GM23248 (cell line): Measurements from ENCODE around the gene CPTP. TPM values are rescaled to one million over a fixed set of nuclear protein-coding genes. Genes with fewer than 3 reads are reported as not detected.

Source experiments
- DNase-seq: peaks from one replicate; pipeline ENCODE4 v3.0.0-alpha.2; 2015
- H2AFZ ChIP-seq: fragments of 200-600 bp; sonication (generic); 2 replicates; pipeline ENCODE4 v1.6.1; 2016; ENCODE audit warnings: antibody characterized with exemption
- H3F3A ChIP-seq: fragments of 200-600 bp; sonication (generic); 2 replicates; pipeline ENCODE4 v1.6.1; 2016; ENCODE audit warnings: mild to moderate bottlenecking, antibody characterized with exemption, mixed run types; ENCODE audit not compliant: insufficient read depth
- H3K27ac ChIP-seq: fragments of 200-600 bp; sonication (generic); 2 replicates; pipeline ENCODE4 v1.5.1; 2016; ENCODE audit warnings: mild to moderate bottlenecking
- H3K27me3 ChIP-seq: fragments of 200-600 bp; sonication (generic); replicated peaks from 2 replicates; pipeline ENCODE4 v1.6.1; 2016; ENCODE audit warnings: mild to moderate bottlenecking; ENCODE audit not compliant: insufficient read depth
- H3K36me3 ChIP-seq: fragments of 200-600 bp; sonication (generic); 2 replicates; pipeline ENCODE4 v1.6.1; 2016; ENCODE audit warnings: low read depth, mild to moderate bottlenecking
- H3K4me1 ChIP-seq: fragments of 200-600 bp; sonication (generic); 2 replicates; pipeline ENCODE4 v1.6.1; 2016; ENCODE audit warnings: mild to moderate bottlenecking; ENCODE audit not compliant: insufficient read depth
- H3K4me2 ChIP-seq: fragments of 200-600 bp; sonication (generic); one replicate; pipeline ENCODE4 v1.6.1; 2016; ENCODE audit warnings: mild to moderate bottlenecking; ENCODE audit not compliant: unreplicated experiment
- H3K4me3 ChIP-seq: fragments of 200-600 bp; sonication (generic); 2 replicates; pipeline ENCODE4 v1.5.1; 2016; ENCODE audit warnings: mild to moderate bottlenecking
- H3K79me2 ChIP-seq: fragments of 200-600 bp; sonication (generic); 2 replicates; pipeline ENCODE4 v1.6.1; 2016; ENCODE audit warnings: mild to moderate bottlenecking; ENCODE audit not compliant: insufficient read depth
- H3K9ac ChIP-seq: fragments of 200-600 bp; sonication (generic); 2 replicates; pipeline ENCODE4 v1.6.1; 2016; ENCODE audit warnings: mild to moderate bottlenecking
- H3K9me2 ChIP-seq: fragments of 200-600 bp; sonication (generic); 2 replicates; pipeline ENCODE4 v1.6.1; 2016; ENCODE audit warnings: mixed run types, mild to moderate bottlenecking, moderate library complexity; ENCODE audit not compliant: insufficient read depth
- H3K9me3 ChIP-seq: fragments of 200-600 bp; sonication (generic); one replicate; pipeline ENCODE4 v1.6.1; 2017; ENCODE audit warnings: low read depth
- H4K20me1 ChIP-seq: fragments of 200-600 bp; sonication (generic); 2 replicates; pipeline ENCODE4 v1.6.0; 2016; ENCODE audit not compliant: insufficient read depth
- EZH2 ChIP-seq: fragments of 200-600 bp; sonication (generic); IDR thresholded peaks from 2 replicates; pipeline ENCODE4 v1.6.1; 2018; ENCODE audit warnings: antibody characterized with exemption, mild to moderate bottlenecking; ENCODE audit not compliant: insufficient read depth, poor library complexity, severe bottlenecking
- EZH2phosphoT487 ChIP-seq: fragments of 200-600 bp; sonication (generic); IDR thresholded peaks from 2 replicates; pipeline ENCODE4 v1.6.1; 2018; ENCODE audit warnings: antibody characterized with exemption, moderate library complexity, mild to moderate bottlenecking, low read depth; ENCODE audit not compliant: insufficient read depth
- WGBS, 2 experiments: methylation state at CpG; one replicate each; pipeline ENCODE4 v1.1.6; 2015 to 2017; ENCODE audit warnings: low lambda C conversion rate in 2 of 2, low coverage in 1 of 2; ENCODE audit errors: missing lambda C conversion rate in 2 of 2; 5-methylcytosine and 5-hydroxymethylcytosine counted together
- in situ Hi-C: fragments of 300-500 bp; cut with MboI; formaldehyde crosslinking; loops from 2 replicates; pipeline ENCODE4 v1.15.0; 2020
- polyA plus RNA-seq: library from polyadenylated mRNA; unstranded; fragments of >200 nt; fragmentation: Nextera tagmentation; extraction: Ambion mirVana; gene quantifications from 2 replicates; pipeline ENCODE4 v1.2.1, GENCODE V29; 2016
- total RNA-seq: library from RNA; depleted of rRNA; stranded (reverse); fragments of >200 nt; shearing (Covaris generic); gene quantifications from 2 replicates; pipeline ENCODE4 v1.2.3, GENCODE V29; 2014

The CPTP gene
- total and polyA plus RNA-seq, 2 experiments from 2014 or later, result 28.0 to 30.5 TPM

GRCh38 chr1:1371364-1371745 is 46.8 kb downstream of the CPTP start:
- peaks cover 9% of the 10 kb centered on the region for H3K4me1 ChIP-seq
- H3K9me2 ChIP-seq, result no peaks in the 10 kb centered on the region
- TF ChIP-seq EZH2 (no peak), EZH2phosphoT487 (no peak)
- no peaks in the 10 kb centered on the region for H3K36me3 ChIP-seq
- H3K4me2 ChIP-seq, result no peak overlapping the region
- H3K79me2 ChIP-seq, result peaks cover 44% of the 10 kb centered on the region
- H4K20me1 ChIP-seq, result no peaks in the 10 kb centered on the region
- WGBS, 2 experiments, result 53 to 62% methylated on average over 12 of the region's 12 CpGs
- no peaks in the 10 kb centered on the region for H3K9me3 ChIP-seq
- no peak overlapping the region for H2AFZ ChIP-seq
- in situ Hi-C loops, result no loop called here
- H3F3A ChIP-seq, result peaks cover 9% of the 10 kb centered on the region; the same call in 1 of the 2 replicates
- no peak overlapping the region for H3K9ac ChIP-seq
- H3K27ac ChIP-seq, result no peak overlapping the region
- H3K4me3 ChIP-seq, result no peak overlapping the region
- H3K27me3 ChIP-seq, result no peaks in the 10 kb centered on the region
- DNase-seq, result peak; percentile 18

GRCh38 chr1:1371746-1372711 is 47.4 kb downstream of the CPTP start:
- peaks cover 12% of the 10 kb centered on the region; the same call in 1 of the 2 replicates for H3F3A ChIP-seq
- H3K36me3 ChIP-seq, result no peaks in the 10 kb centered on the region
- H3K4me3 ChIP-seq, result no peak overlapping the region
- in situ Hi-C loops, result no loop called here
- peaks cover 9% of the 10 kb centered on the region for H3K4me1 ChIP-seq
- no peaks in the 10 kb centered on the region for H3K9me2 ChIP-seq
- H3K4me2 ChIP-seq, result no peak overlapping the region
- H2AFZ ChIP-seq, result no peak overlapping the region
- peak overlapping the region; percentile 98; the same call in 1 of the 2 replicates for H3K9ac ChIP-seq
- no peaks in the 10 kb centered on the region for H3K27me3 ChIP-seq
- no peak for TF ChIP-seq EZH2
- no peak for TF ChIP-seq EZH2phosphoT487
- H3K27ac ChIP-seq, result no peak overlapping the region
- H3K79me2 ChIP-seq, result peaks cover 45% of the 10 kb centered on the region
- WGBS, 2 experiments, result 32 to 38% methylated on average over 25 to 26 of the region's 26 CpGs
- H4K20me1 ChIP-seq, result no peaks in the 10 kb centered on the region
- peak; percentile 64 for DNase-seq
- H3K9me3 ChIP-seq, result no peaks in the 10 kb centered on the region

- Histone ChIP-seq H3K9me2 (no peaks in the 10 kb centered on the region), H3K9ac (peak overlapping the region; percentile 98; the same call in 1 of the 2 replicates), H4K20me1 (no peaks in the 10 kb centered on the region), H3K4me3 (peak overlapping the region; percentile 85), H3K9me3 (no peaks in the 10 kb centered on the region), H3K79me2 (peaks cover 45% of the 10 kb centered on the region), H3K36me3 (no peaks in the 10 kb centered on the region), H3K4me2 (peak overlapping the region; percentile 53), H3K27me3 (no peaks in the 10 kb centered on the region), H3K4me1 (peaks cover 9% of the 10 kb centered on the region), H3F3A (peaks cover 18% of the 10 kb centered on the region; the same call in 1 of the 2 replicates), H2AFZ (no peak overlapping the region), H3K27ac (no peak overlapping the region)
- 83 to 89% methylated on average over 23 to 25 of the region's 26 CpGs for WGBS, 2 experiments
- no peak for TF ChIP-seq EZH2phosphoT487
- no peak for TF ChIP-seq EZH2
- in situ Hi-C loops, result no loop called here
- no peak for DNase-seq
These were observed 48.6 kb downstream of the CPTP start for GRCh38 chr1:1373051-1373814.

GRCh38 chr1:1373815-1374588 is 49.4 kb downstream of the CPTP start:
- in situ Hi-C loops, result no loop called here
- Histone ChIP-seq H3K9me3 (no peaks in the 10 kb centered on the region), H3K79me2 (peaks cover 50% of the 10 kb centered on the region), H3K27ac (peak overlapping the region; percentile 93), H3F3A (peaks cover 18% of the 10 kb centered on the region; the same call in 1 of the 2 replicates), H3K4me1 (peaks cover 9% of the 10 kb centered on the region), H3K27me3 (no peaks in the 10 kb centered on the region), H2AFZ (no peak overlapping the region), H3K4me3 (peak overlapping the region; percentile 85), H3K36me3 (no peaks in the 10 kb centered on the region), H4K20me1 (no peaks in the 10 kb centered on the region), H3K9me2 (no peaks in the 10 kb centered on the region), H3K4me2 (peak overlapping the region; percentile 53), H3K9ac (peak overlapping the region; percentile 98)
- TF ChIP-seq EZH2phosphoT487 (no peak), EZH2 (no peak)
- DNase-seq, result peak; percentile 48
- WGBS, 2 experiments, result 60 to 63% methylated on average over 41 to 42 of the region's 52 CpGs
